HEK293T (cell line): Measurements from ENCODE around the gene ZFP92.

Experiments used
- CTCF ChIA-PET: fragments of 350-600 bp; formaldehyde crosslinking; extraction: SDS; loops from one replicate; lab custom pipeline; 2021; ENCODE audit warnings: antibody characterized with exemption, inconsistent platforms; lab: Yijun Ruan, JAX
- POLR2A ChIA-PET: fragments of 350-600 bp; formaldehyde crosslinking; extraction: SDS; loops from one replicate; lab custom pipeline; 2020; ENCODE audit warnings: antibody characterized with exemption, inconsistent platforms; lab: Yijun Ruan, JAX
- DNase-seq: peaks from one replicate; pipeline ENCODE4 v3.0.0; 2012; ENCODE audit warnings: mixed read lengths; ENCODE audit errors: extremely low spot score
- ARNT ChIP-seq: fragments of 450-650 bp; IDR thresholded peaks from 2 replicates; pipeline ENCODE4 v1.6.1; 2017; ENCODE audit warnings: mild to moderate bottlenecking
- BHLHE40 ChIP-seq: fragments of 450-650 bp; IDR thresholded peaks from 2 replicates; pipeline ENCODE4 v1.6.1; 2016; ENCODE audit warnings: mild to moderate bottlenecking, moderate library complexity, borderline replicate concordance
- CTBP1 ChIP-seq: fragments of 450-650 bp; IDR thresholded peaks from 2 replicates; pipeline ENCODE4 v1.6.1; 2016; ENCODE audit warnings: borderline replicate concordance
- ELF4 ChIP-seq: fragments of 450-650 bp; IDR thresholded peaks from 2 replicates; pipeline ENCODE4 v1.6.1; 2017; ENCODE audit warnings: antibody characterized with exemption
- FOXA1 ChIP-seq: fragments of 450-650 bp; IDR thresholded peaks from 2 replicates; pipeline ENCODE4 v1.6.1; 2016; ENCODE audit warnings: mild to moderate bottlenecking
- FOXK2 ChIP-seq: fragments of 450-650 bp; IDR thresholded peaks from 2 replicates; pipeline ENCODE4 v1.6.1; 2016; ENCODE audit warnings: mild to moderate bottlenecking
- FOXM1 ChIP-seq: fragments of 450-650 bp; IDR thresholded peaks from 2 replicates; pipeline ENCODE4 v1.6.1; 2017; ENCODE audit warnings: mild to moderate bottlenecking, borderline replicate concordance
- HDGF ChIP-seq: fragments of 450-650 bp; IDR thresholded peaks from 2 replicates; pipeline ENCODE4 v1.6.1; 2017; ENCODE audit warnings: antibody characterized with exemption, borderline replicate concordance
- L3MBTL2 ChIP-seq: fragments of 450-650 bp; conservative IDR thresholded peaks from 2 replicates; pipeline ENCODE4 v1.6.1; 2016; ENCODE audit warnings: mild to moderate bottlenecking
- LEF1 ChIP-seq: fragments of 450-650 bp; IDR thresholded peaks from 2 replicates; pipeline ENCODE4 v1.6.1; 2017; ENCODE audit warnings: mild to moderate bottlenecking, borderline replicate concordance
- NFRKB ChIP-seq: fragments of 450-650 bp; IDR thresholded peaks from 2 replicates; pipeline ENCODE4 v1.6.1; 2016; ENCODE audit warnings: mild to moderate bottlenecking, moderate library complexity
- SP1 ChIP-seq: fragments of 450-650 bp; IDR thresholded peaks from 2 replicates; pipeline ENCODE4 v1.6.1; 2017
- SUZ12 ChIP-seq: fragments of 450-650 bp; IDR thresholded peaks from 2 replicates; pipeline ENCODE4 v1.6.1; 2016; ENCODE audit warnings: mild to moderate bottlenecking
- TARDBP ChIP-seq: fragments of 450-650 bp; IDR thresholded peaks from 2 replicates; pipeline ENCODE4 v1.6.1; 2016
- ZNF384 ChIP-seq: fragments of 450-650 bp; IDR thresholded peaks from 2 replicates; pipeline ENCODE4 v1.6.1; 2016
- TF ChIP-seq, protein P1 (sequence below): fragments of 450-650 bp; IDR thresholded peaks from 2 replicates; pipeline ENCODE4 v1.6.1; 2016

Gene ZFP92

DNA sequence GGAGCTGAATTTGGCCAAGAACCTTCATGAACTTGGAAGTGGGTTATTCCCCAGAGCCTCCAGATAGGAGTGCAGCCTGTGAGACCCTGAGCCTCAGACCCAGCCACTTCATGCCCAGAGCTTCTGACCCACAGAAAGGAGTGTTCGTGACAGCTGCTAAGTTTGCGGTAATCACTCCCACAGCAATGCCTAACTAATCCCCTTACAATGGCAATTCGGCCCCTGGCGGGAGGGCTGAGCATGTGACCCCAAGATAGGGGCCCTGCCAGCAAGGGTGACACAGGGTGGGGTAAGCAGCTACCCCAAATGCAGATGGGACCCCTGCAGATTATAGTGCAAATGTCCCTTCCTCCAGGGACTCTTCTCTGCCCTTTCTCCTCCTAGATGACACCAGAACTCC, 32.7 kb upstream of the ZFP92 start:
- ChIA-PET CTCF (no interaction called here), POLR2A (no interaction called here)
- DNase-seq: no peak
- TF ChIP-seq LEF1 (no peak), FOXM1 (no peak), FOXA1 (no peak), ZNF384 (no peak), SUZ12 (no peak), ELF4 (no peak), BHLHE40 (no peak), ARNT (no peak), FOXK2 (no peak), L3MBTL2 (no peak), CTBP1 (no peak), SP1 (no peak), HDGF (no peak), TARDBP (no peak), NFRKB (no peak)
- TF ChIP-seq, protein P1, sequence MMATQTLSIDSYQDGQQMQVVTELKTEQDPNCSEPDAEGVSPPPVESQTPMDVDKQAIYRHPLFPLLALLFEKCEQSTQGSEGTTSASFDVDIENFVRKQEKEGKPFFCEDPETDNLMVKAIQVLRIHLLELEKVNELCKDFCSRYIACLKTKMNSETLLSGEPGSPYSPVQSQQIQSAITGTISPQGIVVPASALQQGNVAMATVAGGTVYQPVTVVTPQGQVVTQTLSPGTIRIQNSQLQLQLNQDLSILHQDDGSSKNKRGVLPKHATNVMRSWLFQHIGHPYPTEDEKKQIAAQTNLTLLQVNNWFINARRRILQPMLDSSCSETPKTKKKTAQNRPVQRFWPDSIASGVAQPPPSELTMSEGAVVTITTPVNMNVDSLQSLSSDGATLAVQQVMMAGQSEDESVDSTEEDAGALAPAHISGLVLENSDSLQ: no peak

DNA sequence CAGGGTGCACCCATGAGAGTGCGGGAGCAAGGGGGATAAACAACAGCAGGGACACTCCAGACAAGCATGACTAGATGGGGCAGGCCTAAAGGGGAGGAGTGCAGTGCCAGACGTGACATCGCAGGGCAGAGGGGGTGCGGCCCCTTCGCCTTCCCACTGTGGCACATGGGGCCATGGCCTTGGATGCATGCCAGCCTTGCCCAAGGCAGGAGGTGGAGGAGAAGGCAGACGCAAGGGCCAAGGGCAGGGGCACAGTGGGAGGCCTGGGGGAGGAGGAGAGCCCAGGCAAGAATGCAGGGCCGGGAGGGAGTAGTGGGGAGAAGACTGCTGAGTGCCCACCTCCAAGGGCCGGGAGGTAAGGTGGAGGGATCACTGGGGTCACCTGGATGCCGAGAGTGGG, 31.8 kb upstream of the ZFP92 start:
- DNase-seq: no peak
- POLR2A ChIA-PET: no interaction called here
- no peak for TF ChIP-seq BHLHE40
- no peak for TF ChIP-seq L3MBTL2
- no peak for TF ChIP-seq ARNT
- no peak for TF ChIP-seq TARDBP
- no peak for TF ChIP-seq ZNF384
- no peak for TF ChIP-seq CTBP1
- TF ChIP-seq ELF4: no peak
- no peak for TF ChIP-seq LEF1
- TF ChIP-seq SP1: no peak
- TF ChIP-seq FOXM1: no peak
- TF ChIP-seq SUZ12: no peak
- TF ChIP-seq FOXK2: no peak
- TF ChIP-seq FOXA1: no peak
- TF ChIP-seq HDGF: no peak
- TF ChIP-seq, protein P1: no peak
- no peak for TF ChIP-seq NFRKB
- CTCF ChIA-PET: no interaction called here

DNA sequence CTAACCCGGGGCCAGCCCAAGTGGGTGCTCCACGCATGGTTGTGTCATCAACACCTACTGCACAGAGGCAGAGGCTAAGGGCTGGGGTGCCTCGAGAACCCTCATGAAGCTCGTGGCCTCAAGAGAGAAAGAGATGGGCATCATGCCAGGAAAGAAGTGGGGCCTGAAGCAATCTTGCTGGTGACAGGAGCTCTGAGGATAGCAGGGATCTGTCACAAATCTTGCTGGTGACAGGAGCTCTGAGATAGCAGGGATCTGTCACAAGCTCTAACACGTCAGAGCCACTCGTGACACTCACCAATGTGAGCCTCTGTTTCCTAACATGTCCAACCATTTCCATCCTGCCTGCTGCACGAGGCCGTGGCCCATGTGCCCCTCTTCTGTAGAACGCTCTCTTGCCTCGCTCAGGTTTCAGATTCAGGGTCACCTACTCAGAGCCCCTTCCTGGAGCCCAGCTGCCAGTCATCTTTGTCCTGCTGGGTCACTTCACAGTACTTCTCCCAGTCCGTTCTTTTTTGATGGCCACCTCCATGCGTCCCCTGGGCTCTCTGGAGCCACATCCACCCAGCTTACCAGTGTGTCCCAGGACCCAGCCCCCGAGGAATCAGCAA, 31.2 kb upstream of the ZFP92 start:
- DNase-seq: no peak
- ChIA-PET CTCF (no interaction called here), POLR2A (interaction anchor here (0.6 kb wide), 1 partner anchor 45 kb away, joined by 3 read pairs; no protein-coding TSS in a partner anchor)
- TF ChIP-seq FOXK2: no peak
- no peak for TF ChIP-seq NFRKB
- TF ChIP-seq, protein P1: no peak
- no peak for TF ChIP-seq CTBP1
- no peak for TF ChIP-seq L3MBTL2
- no peak for TF ChIP-seq HDGF
- no peak for TF ChIP-seq ELF4
- no peak for TF ChIP-seq LEF1
- TF ChIP-seq SP1: no peak
- TF ChIP-seq TARDBP: no peak
- TF ChIP-seq FOXA1: no peak
- TF ChIP-seq ARNT: no peak
- no peak for TF ChIP-seq ZNF384
- TF ChIP-seq BHLHE40: no peak
- TF ChIP-seq FOXM1: no peak

DNA sequence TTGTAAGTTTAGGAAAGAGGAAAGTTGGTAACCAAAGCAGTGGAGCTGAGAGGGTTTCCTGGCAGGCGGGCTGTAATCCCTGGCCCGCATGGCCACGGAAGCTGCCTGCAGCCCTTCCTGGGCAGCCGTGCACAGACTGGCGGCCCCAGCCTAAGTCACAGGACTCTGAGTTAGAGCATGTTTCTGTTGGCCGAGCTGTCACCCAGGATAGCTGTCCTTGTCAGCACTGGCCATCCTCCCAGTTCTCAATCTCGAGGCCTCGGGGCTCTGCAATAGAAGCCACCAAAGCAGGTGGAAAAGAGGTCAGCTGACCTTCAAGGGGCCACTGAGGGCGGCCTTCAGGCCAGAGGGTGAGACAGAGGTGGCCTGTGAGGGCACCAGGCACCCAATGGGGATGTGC, 30.6 kb upstream of the ZFP92 start:
- no peak for DNase-seq
- ChIA-PET CTCF (interaction anchor here (1.2 kb wide), 1 partner anchor 18 kb away, joined by 3 read pairs; no protein-coding TSS in a partner anchor), POLR2A (no interaction called here)
- TF ChIP-seq CTBP1 (no peak), ELF4 (no peak), HDGF (no peak), LEF1 (no peak), SUZ12 (no peak), BHLHE40 (no peak)

DNA sequence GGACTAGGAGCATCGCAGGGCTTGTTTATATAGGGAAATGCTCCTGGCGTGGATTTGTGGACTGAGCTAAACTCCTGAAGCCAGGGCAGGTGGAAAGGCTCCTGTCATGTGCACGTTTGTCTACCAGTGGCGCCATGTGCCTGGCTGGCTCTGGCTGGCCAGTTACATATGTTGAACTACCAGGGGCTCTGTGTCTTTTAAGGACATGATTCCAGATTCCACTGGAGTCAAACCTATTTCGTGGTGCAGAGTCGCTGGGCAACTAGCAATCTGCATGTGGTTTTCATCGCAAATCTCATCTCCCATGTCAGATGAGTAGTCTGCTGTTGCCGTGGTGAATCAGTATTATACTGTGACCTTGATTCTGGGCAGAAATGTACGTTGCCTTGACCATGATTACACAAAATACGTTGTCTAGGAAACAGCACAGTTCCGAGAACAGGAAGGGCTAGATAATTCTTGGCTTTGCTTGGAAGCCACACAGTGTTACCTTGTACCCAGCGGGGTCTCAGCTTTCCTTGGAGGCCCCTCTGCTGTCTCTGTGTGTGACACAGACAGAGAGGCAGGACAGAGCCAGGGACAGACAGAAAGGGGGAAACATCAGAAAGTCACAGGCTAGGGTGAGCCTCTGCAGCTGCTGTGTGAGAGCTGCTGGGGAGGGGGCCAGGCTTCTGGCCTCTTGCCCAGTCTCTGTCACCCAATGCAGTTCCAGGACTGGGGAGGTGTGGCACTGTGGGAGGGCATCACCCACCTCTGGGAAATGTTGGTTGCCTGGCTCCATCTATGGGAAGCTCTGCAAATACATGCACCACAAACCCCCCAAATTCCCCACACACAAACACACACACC, 29.4 kb upstream of the ZFP92 start:
- DNase-seq: peak; percentile 49
- POLR2A ChIA-PET: no interaction called here
- CTCF ChIA-PET: interaction anchor here (1.2 kb wide), 1 partner anchor 17 kb away, joined by 3 read pairs; no protein-coding TSS in a partner anchor
- no peak for TF ChIP-seq HDGF
- no peak for TF ChIP-seq NFRKB
- no peak for TF ChIP-seq FOXM1
- TF ChIP-seq FOXK2: no peak
- TF ChIP-seq, protein P1: no peak
- no peak for TF ChIP-seq LEF1
- TF ChIP-seq SP1: no peak
- no peak for TF ChIP-seq SUZ12
- TF ChIP-seq ZNF384: no peak
- TF ChIP-seq BHLHE40: no peak
- no peak for TF ChIP-seq ARNT
- no peak for TF ChIP-seq FOXA1
- no peak for TF ChIP-seq ELF4
- no peak for TF ChIP-seq L3MBTL2
- TF ChIP-seq CTBP1: no peak
- no peak for TF ChIP-seq TARDBP
